ENCODE measurements around the gene C1orf167. TPM values are rescaled to one million over a fixed set of nuclear protein-coding genes. Genes with fewer than 3 reads are reported as not detected.

C1orf167 gene
- total and polyA plus RNA-seq, 2 of the 8 experiments (the other 6 are each of a cell fraction or from before 2014, with no cell fraction given) = 0.70 to 1.3 TPM

- TF ChIP-seq ZNF274 (IDR thresholded peaks at IDR 0.05; ENCODE audit: borderline replicate concordance, extremely low read depth, low read length) = no peak
- no peak for TF ChIP-seq JUN (IDR thresholded peaks at IDR 0.05; ENCODE audit: low read depth, low read length)
Measured at GRCh38 chr1:11720033-11720376, 42.0 kb upstream of the C1orf167 start (continued).
